ENCODE measurements around the gene RHOT2. TPM values are rescaled to one million over a fixed set of nuclear protein-coding genes. Genes with fewer than 3 reads are reported as not detected.

The RHOT2 gene
- total and polyA plus RNA-seq, 9 donors = 11.6 to 100 (median 80.6) TPM

GRCh38 chr16:694187-694862 is 26.4 kb downstream of the RHOT2 start:
- Histone ChIP-seq H3K27me3 (no peaks in the 10 kb centered on the region), H3K4me3 (no peak overlapping the region), H3K4me1 (ENCODE audit: insufficient read depth) (peaks cover 15% of the 10 kb centered on the region), H3K36me3 (no peaks in the 10 kb centered on the region), H3K9me3 (no peaks in the 10 kb centered on the region), H3K27ac (no peak overlapping the region)
- 1 to 3% (median 2%) methylated on average over 31 to 64 of the region's 64 CpGs for WGBS, 3 donors
- TF ChIP-seq EP300 (IDR thresholded peaks at IDR 0.05) (no peak), POLR2A (IDR thresholded peaks at IDR 0.05) (no peak), CTCF (IDR thresholded peaks at IDR 0.05) (no peak)
- no peak for DNase-seq
- intact Hi-C loops (cut with DNase I) = no loop called here

DNA sequence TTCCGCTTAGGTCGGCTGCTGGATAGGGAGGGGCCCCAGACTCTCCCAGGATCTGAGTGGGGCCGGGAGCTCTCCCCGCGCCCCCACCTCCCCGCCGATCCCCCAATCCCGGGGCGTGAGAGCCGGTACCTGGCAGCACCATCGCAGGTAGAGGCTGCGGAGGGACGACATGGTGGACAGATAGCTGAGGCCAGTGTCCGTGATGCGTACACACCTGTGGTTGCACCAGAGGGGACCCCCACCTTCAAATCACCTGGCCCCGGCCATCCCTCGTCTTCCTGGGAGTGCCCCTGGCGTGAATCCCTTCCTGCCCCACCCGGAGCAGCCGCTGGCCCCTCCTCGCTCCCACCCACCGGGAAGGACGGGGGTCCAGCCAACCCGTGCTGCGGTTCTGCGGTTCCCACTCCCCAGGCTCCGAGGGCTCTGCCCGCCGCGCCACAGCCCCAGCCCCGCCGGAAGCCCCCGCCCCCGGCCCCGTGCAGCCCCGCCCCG is 27.0 kb downstream of the RHOT2 start:
- 0 to 3% (median 1%) methylated on average over 12 to 37 of the region's 37 CpGs for WGBS, 3 donors
- Histone ChIP-seq H3K36me3 (no peaks in the 10 kb centered on the region), H3K9me3 (no peaks in the 10 kb centered on the region), H3K4me3 (no peak overlapping the region), H3K27ac (no peak overlapping the region), H3K4me1 (ENCODE audit: insufficient read depth) (peaks cover 10% of the 10 kb centered on the region), H3K27me3 (no peaks in the 10 kb centered on the region)
- TF ChIP-seq POLR2A (IDR thresholded peaks at IDR 0.05) (no peak), CTCF (IDR thresholded peaks at IDR 0.05) (no peak), EP300 (IDR thresholded peaks at IDR 0.05) (no peak)
- intact Hi-C loops (cut with DNase I) = no loop called here
- no peak for DNase-seq

- Histone ChIP-seq H3K4me1 (ENCODE audit: insufficient read depth) (peaks cover 9% of the 10 kb centered on the region), H3K9me3 (no peaks in the 10 kb centered on the region), H3K27me3 (no peaks in the 10 kb centered on the region), H3K36me3 (no peaks in the 10 kb centered on the region), H3K27ac (no peak overlapping the region), H3K4me3 (no peak overlapping the region)
- TF ChIP-seq EP300 (IDR thresholded peaks at IDR 0.05) (no peak), CTCF (IDR thresholded peaks at IDR 0.05) (no peak), POLR2A (IDR thresholded peaks at IDR 0.05) (no peak)
- WGBS, 3 donors = 2 to 4% (median 3%) methylated on average over 47 to 71 of the region's 71 CpGs
- DNase-seq = no peak
- intact Hi-C loops (cut with DNase I) = no loop called here
Observed at GRCh38 chr16:695355-696089, 27.6 kb downstream of the RHOT2 start.

GRCh38 chr16:698911-699671 is 31.2 kb downstream of the RHOT2 start:
- H3K27me3 ChIP-seq = peaks cover 2% of the 10 kb centered on the region
- no peak for DNase-seq

More at GRCh38 chr16:698911-699671, 31.2 kb downstream of the RHOT2 start:
- 64 to 73% (median 70%) methylated on average over 16 to 19 of the region's 19 CpGs for WGBS, 3 donors
- Histone ChIP-seq H3K4me3 (no peak overlapping the region), H3K4me1 (ENCODE audit: insufficient read depth) (peaks cover 8% of the 10 kb centered on the region), H3K27ac (no peak overlapping the region), H3K9me3 (no peaks in the 10 kb centered on the region), H3K36me3 (no peaks in the 10 kb centered on the region)
- intact Hi-C loops (cut with DNase I) = no loop called here
- TF ChIP-seq EP300 (IDR thresholded peaks at IDR 0.05) = no peak
- TF ChIP-seq POLR2A (IDR thresholded peaks at IDR 0.05) = no peak
- TF ChIP-seq CTCF (IDR thresholded peaks at IDR 0.05) = no peak
